Karpas-422 (cell line): ENCODE results near the gene VPS37D. TPM values are rescaled to one million over a fixed set of nuclear protein-coding genes. Genes with fewer than 3 reads are reported as not detected.

Experiments used
- DNase-seq: peaks from one replicate; pipeline ENCODE4 v3.0.0-alpha.2; 2015
- H2AFZ ChIP-seq: fragments of 200-600 bp; sonication (generic); 2 replicates; pipeline ENCODE4 v1.6.1; 2014; ENCODE audit warnings: antibody characterized with exemption, low read length, mixed read lengths
- H3K27ac ChIP-seq: fragments of 200-600 bp; sonication (generic); 2 replicates; pipeline ENCODE4 v1.5.1; 2014; ENCODE audit warnings: mild to moderate bottlenecking, low read length, moderate library complexity
- H3K27me3 ChIP-seq: fragments of 200-600 bp; sonication (generic); 2 replicates; pipeline ENCODE4 v1.6.1; 2014; ENCODE audit warnings: low read length, mixed read lengths
- H3K36me3 ChIP-seq: fragments of 200-600 bp; sonication (generic); 2 replicates; pipeline ENCODE4 v1.6.1; 2014; ENCODE audit warnings: low read length, mixed read lengths; ENCODE audit not compliant: insufficient read depth
- H3K4me1 ChIP-seq: fragments of 200-600 bp; sonication (generic); 2 replicates; pipeline ENCODE4 v1.6.1; 2014; ENCODE audit warnings: mild to moderate bottlenecking, low read length, mixed read lengths
- H3K4me2 ChIP-seq: fragments of 200-600 bp; sonication (generic); 2 replicates; pipeline ENCODE4 v1.6.1; 2014; ENCODE audit warnings: low read length, low read depth, mild to moderate bottlenecking; ENCODE audit not compliant: poor library complexity, severe bottlenecking
- H3K4me3 ChIP-seq: fragments of 200-600 bp; sonication (generic); 2 replicates; pipeline ENCODE4 v1.5.1; 2014; ENCODE audit warnings: mild to moderate bottlenecking, antibody characterized with exemption, low read length, mixed read lengths
- H3K79me2 ChIP-seq: fragments of 200-600 bp; sonication (generic); 2 replicates; pipeline ENCODE4 v1.6.1; 2014; ENCODE audit warnings: mild to moderate bottlenecking, low read length, mixed read lengths
- H3K9ac ChIP-seq: fragments of 200-600 bp; sonication (generic); 2 replicates; pipeline ENCODE4 v1.6.0; 2014; ENCODE audit warnings: low read length
- H3K9me2 ChIP-seq: fragments of 200-600 bp; sonication (generic), shearing (Covaris generic); replicated peaks from 2 replicates; pipeline ENCODE4 v1.6.0; 2014; ENCODE audit warnings: mild to moderate bottlenecking, low read length, moderate library complexity; ENCODE audit not compliant: insufficient read depth
- H3K9me3 ChIP-seq: fragments of 300-700, 200-600 bp; sonication (generic); 2 replicates; pipeline ENCODE4 v1.6.1; 2014; ENCODE audit warnings: low read length, mixed read lengths
- H4K20me1 ChIP-seq: fragments of 200-600 bp; sonication (generic); 2 replicates; pipeline ENCODE4 v1.6.1; 2014; ENCODE audit warnings: mild to moderate bottlenecking, antibody characterized with exemption, low read length, low read depth; ENCODE audit not compliant: insufficient read depth
- total RNA-seq: library from RNA; depleted of rRNA; stranded (reverse); fragments of >200 nt; shearing (Covaris generic); gene quantifications from 2 replicates; pipeline ENCODE4 v1.2.3, GENCODE V29; 2014; ENCODE audit warnings: low replicate concordance

The VPS37D gene
- total RNA-seq, 1 experiment from 2014 or later: not detected

GRCh38 chr7:73638911-73639310 is 28.7 kb upstream of the VPS37D start:
- no peak overlapping the region for H3K27ac ChIP-seq
- no peaks in the 10 kb centered on the region for H3K27me3 ChIP-seq
- H3K4me2 ChIP-seq: no peak overlapping the region

DNA sequence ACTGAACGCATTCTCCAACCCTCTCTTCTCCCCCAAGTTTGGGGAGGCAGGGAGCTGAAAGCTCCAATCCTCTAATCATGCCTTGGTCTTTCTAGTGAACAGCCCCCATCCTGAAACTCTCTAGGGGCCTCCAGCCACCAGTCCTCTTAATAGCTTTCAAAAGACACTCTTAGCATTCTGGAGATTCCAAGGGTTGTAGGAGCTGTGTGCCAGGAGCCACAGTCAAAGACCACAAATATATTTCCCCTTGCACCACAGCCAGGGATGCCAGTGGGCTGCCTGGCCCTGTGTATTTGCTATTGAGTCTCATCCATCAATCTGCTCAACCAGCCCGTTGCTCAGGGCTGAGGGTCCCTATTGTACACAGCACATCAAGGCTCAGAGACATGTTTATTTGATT is 24.8 kb upstream of the VPS37D start:
- Histone ChIP-seq H2AFZ (no peak overlapping the region), H3K4me3 (no peak overlapping the region), H3K9me2 (no peaks in the 10 kb centered on the region), H3K9ac (no peak overlapping the region), H3K36me3 (no peaks in the 10 kb centered on the region), H3K27ac (no peak overlapping the region), H3K9me3 (no peaks in the 10 kb centered on the region), H3K4me1 (peaks cover under 1% of the 10 kb centered on the region; the same call in 1 of the 2 replicates), H3K4me2 (no peak overlapping the region), H4K20me1 (no peaks in the 10 kb centered on the region), H3K27me3 (no peaks in the 10 kb centered on the region), H3K79me2 (no peaks in the 10 kb centered on the region)
- no peak for DNase-seq

More at GRCh38 chr7:73638911-73639310, 28.7 kb upstream of the VPS37D start:
- no peak for DNase-seq
- Histone ChIP-seq H3K9me2 (no peaks in the 10 kb centered on the region), H3K79me2 (no peaks in the 10 kb centered on the region), H3K9ac (no peak overlapping the region), H4K20me1 (no peaks in the 10 kb centered on the region), H3K9me3 (no peaks in the 10 kb centered on the region), H2AFZ (no peak overlapping the region), H3K4me1 (no peaks in the 10 kb centered on the region), H3K4me3 (no peak overlapping the region), H3K36me3 (no peaks in the 10 kb centered on the region)

GRCh38 chr7:73644688-73645286 is 22.8 kb upstream of the VPS37D start:
- no peaks in the 10 kb centered on the region for H3K36me3 ChIP-seq
- no peak overlapping the region for H3K4me3 ChIP-seq
- no peaks in the 10 kb centered on the region for H3K79me2 ChIP-seq
- no peaks in the 10 kb centered on the region for H3K27me3 ChIP-seq
- H3K27ac ChIP-seq: no peak overlapping the region
- H2AFZ ChIP-seq: no peak overlapping the region
- no peak overlapping the region for H3K9ac ChIP-seq
- no peaks in the 10 kb centered on the region for H3K9me2 ChIP-seq
- H4K20me1 ChIP-seq: no peaks in the 10 kb centered on the region
- no peak for DNase-seq
- peaks cover 3% of the 10 kb centered on the region; the same call in 1 of the 2 replicates for H3K4me1 ChIP-seq
- no peaks in the 10 kb centered on the region for H3K9me3 ChIP-seq
- no peak overlapping the region for H3K4me2 ChIP-seq

- no peak for DNase-seq
- Histone ChIP-seq H3K9ac (no peak overlapping the region), H3K4me3 (no peak overlapping the region), H3K4me2 (no peak overlapping the region), H3K27ac (no peak overlapping the region), H3K4me1 (peaks cover 3% of the 10 kb centered on the region; the same call in 1 of the 2 replicates), H4K20me1 (no peaks in the 10 kb centered on the region), H2AFZ (no peak overlapping the region), H3K79me2 (no peaks in the 10 kb centered on the region), H3K27me3 (no peaks in the 10 kb centered on the region), H3K9me3 (no peaks in the 10 kb centered on the region), H3K36me3 (no peaks in the 10 kb centered on the region), H3K9me2 (no peaks in the 10 kb centered on the region)
Measured at GRCh38 chr7:73645643-73646174, 21.9 kb upstream of the VPS37D start.

DNA sequence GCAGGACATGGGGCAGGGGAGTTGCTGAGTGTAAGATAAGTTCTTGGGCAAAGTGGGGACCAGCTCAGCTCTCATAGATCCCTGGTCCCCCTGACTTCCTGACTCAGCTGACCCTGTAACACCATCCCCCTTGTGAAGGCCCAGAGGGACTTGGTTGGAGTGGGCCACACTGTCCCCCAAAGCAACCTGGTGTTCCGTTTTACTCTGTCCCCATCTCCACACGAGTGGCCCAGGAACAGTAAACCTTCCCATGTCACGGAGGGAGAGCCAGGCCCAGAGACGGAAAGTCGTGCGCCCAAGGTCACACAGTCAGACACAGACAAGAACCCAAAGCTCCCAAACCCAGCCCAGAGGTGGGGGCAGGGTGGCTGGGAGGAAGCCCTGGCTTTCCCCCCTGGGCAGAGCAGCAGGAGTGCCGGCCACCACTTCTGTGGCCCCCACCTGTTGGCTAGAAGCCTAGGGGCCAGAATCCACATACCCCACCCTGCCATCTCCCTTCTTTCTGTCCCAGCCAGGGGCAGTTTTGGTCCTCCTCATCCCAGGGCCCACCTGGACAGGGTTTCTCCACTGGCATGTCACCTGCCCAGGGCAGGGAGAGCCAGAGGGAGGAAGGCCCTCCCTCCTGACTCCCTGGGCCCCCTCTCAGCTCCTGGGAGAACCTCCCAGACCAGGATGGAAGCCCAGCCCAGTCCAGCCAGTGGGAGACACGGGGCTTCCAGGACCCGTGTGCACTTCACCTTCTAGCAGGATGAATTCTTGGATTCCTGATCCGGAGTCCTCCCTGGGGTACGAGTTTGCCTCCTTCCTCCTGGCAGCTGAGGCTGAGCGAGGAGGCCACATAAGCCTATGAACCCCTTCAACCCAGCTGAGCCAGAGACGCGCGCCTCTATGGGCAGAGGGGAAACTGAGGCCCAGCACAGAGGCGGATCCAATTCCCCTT is 20.6 kb upstream of the VPS37D start:
- no peak overlapping the region for H3K4me3 ChIP-seq
- no peak overlapping the region for H2AFZ ChIP-seq
- no peak overlapping the region for H3K4me2 ChIP-seq
- H4K20me1 ChIP-seq: no peaks in the 10 kb centered on the region
- DNase-seq: no peak
- no peaks in the 10 kb centered on the region for H3K27me3 ChIP-seq
- H3K9me2 ChIP-seq: no peaks in the 10 kb centered on the region
- H3K27ac ChIP-seq: no peak overlapping the region
- H3K79me2 ChIP-seq: no peaks in the 10 kb centered on the region
- H3K9me3 ChIP-seq: no peaks in the 10 kb centered on the region
- H3K4me1 ChIP-seq: peaks cover 3% of the 10 kb centered on the region; the same call in 1 of the 2 replicates
- H3K36me3 ChIP-seq: no peaks in the 10 kb centered on the region
- H3K9ac ChIP-seq: no peak overlapping the region

- H3K4me2 ChIP-seq: peak overlapping the region; percentile 42
- no peak for DNase-seq
- H2AFZ ChIP-seq: no peak overlapping the region
- H3K79me2 ChIP-seq: no peaks in the 10 kb centered on the region
- H3K9me3 ChIP-seq: no peaks in the 10 kb centered on the region
- no peaks in the 10 kb centered on the region for H3K27me3 ChIP-seq
- no peaks in the 10 kb centered on the region for H4K20me1 ChIP-seq
- H3K4me3 ChIP-seq: no peak overlapping the region
- H3K9me2 ChIP-seq: no peaks in the 10 kb centered on the region
- H3K4me1 ChIP-seq: peaks cover 3% of the 10 kb centered on the region; the same call in 1 of the 2 replicates
- H3K9ac ChIP-seq: no peak overlapping the region
- no peak overlapping the region for H3K27ac ChIP-seq
- no peaks in the 10 kb centered on the region for H3K36me3 ChIP-seq
Measured at GRCh38 chr7:73647725-73648592, 19.7 kb upstream of the VPS37D start.

- H3K27ac ChIP-seq: no peak overlapping the region
- H4K20me1 ChIP-seq: no peaks in the 10 kb centered on the region
- no peaks in the 10 kb centered on the region for H3K79me2 ChIP-seq
- H3K9me2 ChIP-seq: no peaks in the 10 kb centered on the region
- H3K4me3 ChIP-seq: no peak overlapping the region
- H3K9ac ChIP-seq: no peak overlapping the region
- H2AFZ ChIP-seq: no peak overlapping the region
- no peaks in the 10 kb centered on the region for H3K36me3 ChIP-seq
- no peak for DNase-seq
- H3K27me3 ChIP-seq: no peaks in the 10 kb centered on the region
- peaks cover 3% of the 10 kb centered on the region; the same call in 1 of the 2 replicates for H3K4me1 ChIP-seq
- H3K9me3 ChIP-seq: no peaks in the 10 kb centered on the region
- H3K4me2 ChIP-seq: no peak overlapping the region
Measured at GRCh38 chr7:73648593-73649332, 18.9 kb upstream of the VPS37D start.
